Measurements from ENCODE around the gene VIPAS39.

GRCh38 chr14:77488558-77488957 lies 31.2 kb upstream of the VIPAS39 start:
- no peak for TF ChIP-seq CTCF (optimal IDR thresholded peaks at IDR 0.05 in 1 of 3, IDR thresholded peaks at IDR 0.05 in 1 of 3, conservative IDR thresholded peaks at IDR 0.05 in 1 of 3; ENCODE audit: extremely low read depth in 1 of 3, insufficient read depth in 2 of 3, low read length in 3 of 3)
- TF ChIP-seq EZH2 (IDR thresholded peaks at IDR 0.05; ENCODE audit: low read length), result no peak

Measured in keratinocyte (primary cell).